Glutamatergic neuron (in vitro differentiated cells): ENCODE data around the gene DSCAML1. TPM values are rescaled to one million over a fixed set of nuclear protein-coding genes. Genes with fewer than 3 reads are reported as not detected.

Source experiments
- DNase-seq: peaks from one replicate; pipeline ENCODE4 v3.0.0; 2022
- H3K27ac Mint-ChIP-seq: one replicate; pipeline ENCODE4 v1.8.0; 2020; ENCODE audit warnings: mild to moderate bottlenecking, mixed read lengths, inconsistent platforms; ENCODE audit not compliant: unreplicated experiment
- H3K27me3 Mint-ChIP-seq: one replicate; pipeline ENCODE4 v1.8.0; 2020; ENCODE audit warnings: mild to moderate bottlenecking, moderate library complexity, mixed read lengths, inconsistent platforms; ENCODE audit not compliant: unreplicated experiment
- H3K36me3 Mint-ChIP-seq: one replicate; pipeline ENCODE4 v1.8.0; 2020; ENCODE audit warnings: mild to moderate bottlenecking, mixed read lengths, inconsistent platforms; ENCODE audit not compliant: unreplicated experiment
- H3K4me1 Mint-ChIP-seq: one replicate; pipeline ENCODE4 v1.8.0; 2020; ENCODE audit warnings: mild to moderate bottlenecking, low read depth, mixed read lengths, inconsistent platforms; ENCODE audit not compliant: unreplicated experiment
- H3K4me3 Mint-ChIP-seq: one replicate; pipeline ENCODE4 v1.8.0; 2020; ENCODE audit warnings: mild to moderate bottlenecking, mixed read lengths, inconsistent platforms; ENCODE audit not compliant: unreplicated experiment
- H3K9me3 Mint-ChIP-seq: one replicate; pipeline ENCODE4 v1.8.0; 2020; ENCODE audit warnings: mild to moderate bottlenecking, moderate library complexity, mixed read lengths, inconsistent platforms; ENCODE audit not compliant: unreplicated experiment
- CTCF ChIP-seq: fragments of 200-600 bp; sonication (generic); IDR thresholded peaks from one replicate; pipeline ENCODE4 v1.5.0; 2021; ENCODE audit not compliant: partially characterized antibody, unreplicated experiment
- total RNA-seq: library from RNA; stranded (reverse); fragmentation: NEBNext Ultra II Directional; extraction: Animal tissue kit (Norgen Biotek cat#: 25700); gene quantifications from one replicate; pipeline ENCODE4 v1.2.1, GENCODE V29; 2021; ENCODE audit not compliant: unreplicated experiment

DSCAML1 gene
- total RNA-seq, 1 donor from 2014 or later, result 0.07 TPM

GRCh38 chr11:117495357-117495756 lies 301.7 kb downstream of the DSCAML1 start:
- Mint-ChIP-seq H3K9me3 (peaks cover 3% of the 10 kb centered on the region), H3K4me3 (no peak overlapping the region), H3K27me3 (peaks cover 4% of the 10 kb centered on the region), H3K36me3 (peaks cover 4% of the 10 kb centered on the region), H3K4me1 (peaks cover 6% of the 10 kb centered on the region), H3K27ac (no peak overlapping the region)
- no peak for DNase-seq
- TF ChIP-seq CTCF, result no peak

- Mint-ChIP-seq H3K36me3 (peaks cover 4% of the 10 kb centered on the region), H3K9me3 (peaks cover 3% of the 10 kb centered on the region), H3K4me1 (peaks cover 27% of the 10 kb centered on the region), H3K27ac (no peak overlapping the region), H3K4me3 (no peak overlapping the region), H3K27me3 (peaks cover 7% of the 10 kb centered on the region)
- DNase-seq, result peak; percentile 81
- TF ChIP-seq CTCF, result no peak
These were observed 304.3 kb downstream of the DSCAML1 start for GRCh38 chr11:117492578-117493251.

GRCh38 chr11:117490911-117491310 lies 306.1 kb downstream of the DSCAML1 start:
- no peak for DNase-seq
- H3K27me3 Mint-ChIP-seq, result peaks cover 3% of the 10 kb centered on the region
- TF ChIP-seq CTCF, result no peak
- H3K9me3 Mint-ChIP-seq, result peaks cover 3% of the 10 kb centered on the region
- H3K27ac Mint-ChIP-seq, result peak overlapping the region; percentile 50
- H3K4me3 Mint-ChIP-seq, result peak overlapping the region; percentile 16
- H3K36me3 Mint-ChIP-seq, result peaks cover 1% of the 10 kb centered on the region
- peaks cover 27% of the 10 kb centered on the region for H3K4me1 Mint-ChIP-seq

GRCh38 chr11:117489999-117490679 lies 306.9 kb downstream of the DSCAML1 start:
- peak; percentile 49 for DNase-seq
- peak overlapping the region; percentile 16 for H3K4me3 Mint-ChIP-seq
- no peak for TF ChIP-seq CTCF
- peaks cover 3% of the 10 kb centered on the region for H3K9me3 Mint-ChIP-seq
- peak overlapping the region; percentile 50 for H3K27ac Mint-ChIP-seq
- H3K36me3 Mint-ChIP-seq, result no peaks in the 10 kb centered on the region
- peaks cover 3% of the 10 kb centered on the region for H3K27me3 Mint-ChIP-seq
- peaks cover 27% of the 10 kb centered on the region for H3K4me1 Mint-ChIP-seq
